H7 (cell line): Measurements from ENCODE around the gene AUTS2. TPM values are rescaled to one million over a fixed set of nuclear protein-coding genes. Genes with fewer than 3 reads are reported as not detected.

ENCODE experiments used
- DNase-seq: peaks from one replicate; pipeline ENCODE4 v3.0.0; 2012
- H3K27me3 ChIP-seq: 2 replicates; pipeline ENCODE4 v1.6.0; 2011; ENCODE audit warnings: mild to moderate bottlenecking, low read length; ENCODE audit not compliant: control insufficient read depth, insufficient read depth
- H3K36me3 ChIP-seq: replicated peaks from 2 replicates; pipeline ENCODE4 v1.5.1; 2011; ENCODE audit warnings: low read length; ENCODE audit not compliant: control insufficient read depth, insufficient read depth
- H3K4me3 ChIP-seq: 2 replicates; pipeline ENCODE4 v1.5.1; 2011; ENCODE audit warnings: low read depth, mild to moderate bottlenecking, control low read depth, low read length, moderate library complexity; ENCODE audit not compliant: insufficient read depth
- total RNA-seq: library from RNA; depleted of rRNA; stranded (reverse); fragments of >200 nt; shearing (Covaris generic); gene quantifications from 2 replicates; pipeline ENCODE4 v1.2.3, GENCODE V29; 2014

AUTS2 gene
- total RNA-seq, 1 experiment from 2014 or later = 16.1 TPM

DNA sequence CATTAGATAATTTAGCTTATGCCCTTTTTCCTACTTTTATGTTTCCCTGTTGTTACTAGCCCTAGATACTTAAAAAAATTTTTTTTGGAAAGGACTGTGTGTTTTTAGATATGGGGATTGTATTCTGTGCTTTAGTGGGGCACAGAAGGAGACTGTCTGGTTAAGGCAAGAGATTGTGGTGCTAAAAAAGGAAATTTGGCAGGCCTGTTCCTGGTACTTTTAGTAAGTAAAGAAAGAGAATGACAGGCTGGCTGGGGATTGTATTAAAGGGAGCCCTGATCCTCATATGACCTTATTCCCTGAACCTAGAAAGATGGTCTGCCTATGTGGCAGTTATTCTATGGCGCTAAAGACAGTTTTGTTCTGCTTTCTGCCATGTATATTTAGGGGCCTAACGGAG is 74.8 kb downstream of the AUTS2 start:
- no peaks in the 10 kb centered on the region for H3K27me3 ChIP-seq
- H3K36me3 ChIP-seq = no peaks in the 10 kb centered on the region
- H3K4me3 ChIP-seq = no peak overlapping the region
- DNase-seq = no peak

DNA sequence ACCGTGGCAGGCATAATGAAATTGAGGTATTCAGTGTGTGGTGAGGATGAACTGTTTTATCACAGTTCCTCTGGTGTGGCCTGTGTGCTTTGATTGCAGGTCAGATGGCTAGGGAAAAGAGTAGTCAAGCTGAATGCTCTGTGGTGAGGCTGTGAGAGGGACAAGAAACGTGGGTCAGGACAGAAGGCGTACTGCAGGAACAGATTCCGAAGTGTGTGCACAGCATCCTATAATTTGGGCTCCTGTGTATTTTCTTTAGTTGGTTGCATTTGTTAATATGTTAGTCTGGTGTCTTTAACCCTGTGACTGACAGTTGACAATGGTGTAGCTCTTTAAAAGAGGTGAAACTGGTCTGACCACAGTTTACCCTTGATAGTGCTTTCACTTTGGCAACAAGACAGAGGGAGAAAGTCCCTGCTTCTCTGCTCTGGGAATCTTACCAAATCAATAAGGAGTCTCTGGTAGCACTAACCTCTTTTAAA is 76.5 kb downstream of the AUTS2 start:
- no peak for DNase-seq
- H3K4me3 ChIP-seq = no peak overlapping the region
- H3K27me3 ChIP-seq = no peaks in the 10 kb centered on the region
- no peaks in the 10 kb centered on the region for H3K36me3 ChIP-seq

- Histone ChIP-seq H3K27me3 (no peaks in the 10 kb centered on the region), H3K4me3 (no peak overlapping the region), H3K36me3 (no peaks in the 10 kb centered on the region)
- DNase-seq = no peak
Measured at GRCh38 chr7:69676247-69676646, 78.0 kb downstream of the AUTS2 start.

DNA sequence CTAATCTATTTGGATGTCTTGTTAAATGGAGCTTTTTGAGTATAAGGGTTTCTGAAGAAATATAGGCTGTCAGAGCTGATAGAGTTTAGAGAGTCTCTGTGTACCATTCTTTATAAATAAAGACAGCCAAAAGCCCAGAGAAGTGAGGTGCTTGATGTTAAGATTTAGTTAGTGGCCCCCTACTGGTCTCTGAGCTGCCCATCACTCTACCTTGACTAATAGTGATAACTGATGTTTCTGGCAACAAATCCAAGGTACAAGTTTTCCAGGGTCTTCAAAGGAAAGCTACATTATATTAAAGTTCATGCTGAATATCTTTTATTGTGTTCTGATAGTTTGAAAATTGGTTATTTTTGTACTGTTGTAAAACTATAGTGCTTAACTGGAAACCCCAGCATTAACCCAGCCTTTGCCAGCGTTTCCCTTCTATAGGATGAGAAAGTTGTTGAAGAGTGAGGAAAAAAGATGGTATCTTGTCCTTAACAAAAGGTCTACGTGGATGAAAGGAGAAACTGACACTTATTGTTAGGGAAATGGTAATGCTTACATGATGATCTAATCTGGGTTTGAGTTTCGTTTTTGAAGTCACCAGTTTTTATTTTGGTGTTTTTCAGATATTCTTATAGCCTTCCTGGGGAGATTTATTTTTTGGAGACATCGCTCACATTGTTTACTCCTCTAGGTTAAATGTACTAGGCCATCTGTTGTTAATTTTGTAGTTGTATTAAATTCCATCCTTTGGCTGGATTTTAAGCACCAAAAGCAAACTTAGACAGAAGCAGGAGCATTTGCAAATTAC is 79.0 kb downstream of the AUTS2 start:
- H3K4me3 ChIP-seq = no peak overlapping the region
- H3K27me3 ChIP-seq = no peaks in the 10 kb centered on the region
- no peak for DNase-seq
- no peaks in the 10 kb centered on the region for H3K36me3 ChIP-seq

GRCh38 chr7:69677881-69678493 is 79.7 kb downstream of the AUTS2 start:
- DNase-seq = no peak
- Histone ChIP-seq H3K36me3 (no peaks in the 10 kb centered on the region), H3K4me3 (no peak overlapping the region), H3K27me3 (no peaks in the 10 kb centered on the region)

DNA sequence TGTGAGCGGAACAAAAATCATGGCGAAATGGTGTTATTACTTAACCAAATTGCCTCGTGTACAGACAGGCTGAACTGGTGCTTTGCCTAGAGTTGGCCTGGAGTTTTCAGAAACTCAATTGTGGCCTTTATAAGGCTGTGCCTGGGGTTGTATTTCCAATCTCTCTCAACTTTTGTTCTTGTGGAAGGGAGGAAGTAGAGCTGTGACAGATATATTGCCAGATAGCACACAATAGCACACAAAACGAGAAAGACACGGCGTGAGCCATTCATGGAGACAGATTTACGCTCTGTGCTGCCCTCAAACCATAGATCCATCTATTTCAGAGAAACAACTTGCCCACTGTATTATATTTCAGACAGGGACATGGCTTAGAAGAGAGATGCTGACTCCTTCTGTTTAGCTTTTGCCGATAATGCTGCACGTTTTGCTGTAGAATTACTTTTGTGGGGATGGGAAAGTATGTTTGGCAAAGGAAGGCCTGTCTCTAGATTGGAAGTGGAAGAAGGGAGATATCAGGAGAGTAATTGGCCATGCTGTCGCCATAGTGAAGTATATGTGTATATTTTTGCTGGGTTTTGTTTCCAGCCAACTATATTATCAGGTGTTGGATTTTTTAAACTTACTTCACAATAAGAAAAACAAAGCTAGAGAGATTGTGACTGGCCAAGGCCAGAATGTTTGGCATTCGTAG is 80.4 kb downstream of the AUTS2 start:
- Histone ChIP-seq H3K36me3 (no peaks in the 10 kb centered on the region), H3K4me3 (no peak overlapping the region)

DNA sequence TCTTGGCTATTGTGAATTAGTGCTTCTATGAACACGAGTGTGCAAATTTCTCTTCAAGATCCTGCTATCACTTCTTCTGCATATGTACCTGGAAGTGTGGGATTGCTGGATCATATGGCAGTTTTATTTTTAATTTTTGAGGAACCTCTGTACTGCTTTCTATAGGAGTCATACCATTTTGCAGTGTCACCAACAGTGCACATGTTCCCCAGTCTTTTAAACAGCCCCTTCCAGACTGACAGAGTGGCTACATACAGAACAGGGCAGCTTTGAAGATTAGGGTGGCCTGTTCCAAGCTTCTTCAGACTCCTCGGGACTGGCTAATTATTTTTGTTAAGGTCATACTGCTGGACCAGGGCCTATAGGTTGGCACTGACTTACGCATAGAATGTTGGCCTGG is 82.9 kb downstream of the AUTS2 start:
- H3K36me3 ChIP-seq = no peaks in the 10 kb centered on the region
- no peaks in the 10 kb centered on the region for H3K27me3 ChIP-seq
- DNase-seq = no peak
- no peak overlapping the region for H3K4me3 ChIP-seq

More for the DNA sequence above, 80.4 kb downstream of the AUTS2 start:
- DNase-seq = no peak
- no peaks in the 10 kb centered on the region for H3K27me3 ChIP-seq

DNA sequence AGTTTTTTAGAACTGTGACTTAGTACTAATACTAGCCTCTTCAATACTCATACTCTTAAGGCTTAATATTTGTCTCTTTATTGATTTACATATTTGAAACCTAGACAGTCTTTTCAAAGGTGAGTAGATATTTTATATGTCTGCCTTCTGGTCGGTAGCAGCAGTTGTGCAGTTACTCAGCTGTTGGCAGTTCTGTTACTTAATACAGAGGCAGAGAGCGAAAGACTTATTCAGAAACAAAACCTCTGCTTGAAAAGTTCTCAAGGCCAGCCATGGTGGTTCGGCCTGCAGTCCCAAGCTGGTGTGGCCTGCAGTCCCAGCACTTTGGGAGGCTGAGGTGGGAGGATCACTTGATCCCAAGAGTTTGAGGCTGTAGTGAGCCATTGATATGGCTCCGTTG is 84.2 kb downstream of the AUTS2 start:
- DNase-seq = no peak
- no peaks in the 10 kb centered on the region for H3K27me3 ChIP-seq

GRCh38 chr7:69683002-69683401 is 84.7 kb downstream of the AUTS2 start:
- H3K27me3 ChIP-seq = no peaks in the 10 kb centered on the region
- no peak overlapping the region for H3K4me3 ChIP-seq
- DNase-seq = no peak
- H3K36me3 ChIP-seq = no peaks in the 10 kb centered on the region

More for the DNA sequence above, 84.2 kb downstream of the AUTS2 start:
- H3K4me3 ChIP-seq = no peak overlapping the region
- no peaks in the 10 kb centered on the region for H3K36me3 ChIP-seq

GRCh38 chr7:69684369-69685292 is 86.4 kb downstream of the AUTS2 start:
- H3K4me3 ChIP-seq = no peak overlapping the region
- DNase-seq = no peak
- H3K36me3 ChIP-seq = no peaks in the 10 kb centered on the region
- no peaks in the 10 kb centered on the region for H3K27me3 ChIP-seq

GRCh38 chr7:69685293-69685631 is 87.0 kb downstream of the AUTS2 start:
- no peak overlapping the region for H3K4me3 ChIP-seq
- no peaks in the 10 kb centered on the region for H3K36me3 ChIP-seq
- DNase-seq = no peak
- H3K27me3 ChIP-seq = no peaks in the 10 kb centered on the region

GRCh38 chr7:69686366-69686765 is 88.1 kb downstream of the AUTS2 start:
- no peak for DNase-seq
- Histone ChIP-seq H3K4me3 (no peak overlapping the region), H3K27me3 (no peaks in the 10 kb centered on the region), H3K36me3 (no peaks in the 10 kb centered on the region)

GRCh38 chr7:69687739-69688433 is 89.6 kb downstream of the AUTS2 start:
- no peaks in the 10 kb centered on the region for H3K36me3 ChIP-seq
- no peak for DNase-seq
- no peaks in the 10 kb centered on the region for H3K27me3 ChIP-seq
- no peak overlapping the region for H3K4me3 ChIP-seq

DNA sequence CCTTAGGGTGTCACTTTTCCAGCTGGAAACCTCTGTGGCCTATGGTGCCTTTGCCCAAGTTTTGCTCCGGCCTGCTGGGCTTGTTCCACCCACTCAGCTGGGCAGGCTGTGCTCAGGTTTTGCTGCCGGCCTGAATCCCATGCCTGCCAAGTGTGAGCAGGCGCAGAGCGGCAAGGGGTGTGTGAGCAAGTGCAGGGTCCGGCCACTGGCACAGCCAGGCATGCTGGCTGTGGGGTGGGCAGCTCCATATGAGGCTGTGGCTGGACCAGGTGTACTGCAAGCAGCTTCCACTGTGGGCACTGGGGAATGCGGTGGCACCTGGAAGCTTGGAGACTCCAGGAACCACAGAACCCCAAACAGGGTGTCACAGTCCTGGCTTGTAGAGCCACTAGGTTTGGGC is 92.1 kb downstream of the AUTS2 start:
- Histone ChIP-seq H3K36me3 (no peaks in the 10 kb centered on the region), H3K27me3 (no peaks in the 10 kb centered on the region), H3K4me3 (no peak overlapping the region)
- no peak for DNase-seq
